Hindlimb muscle (tissue), 1 donor: ENCODE data around the gene MTMR3. TPM values are rescaled to one million over a fixed set of nuclear protein-coding genes. Genes with fewer than 3 reads are reported as not detected.
A peak's percentile ranks its signal among the peaks of the same experiment; 100 is the strongest.

Experiments used
- DNase-seq: peaks from one replicate; pipeline ENCODE4 v3.0.0-alpha.2; 2013
- polyA plus RNA-seq: library from polyadenylated mRNA; unstranded; fragments of 120-200 nt; gene quantifications from one replicate; pipeline ENCODE4 v1.2.1, GENCODE V29; 2013; ENCODE audit not compliant: insufficient read length

MTMR3 gene
- polyA plus RNA-seq, 1 donor: 33.9 TPM

DNA sequence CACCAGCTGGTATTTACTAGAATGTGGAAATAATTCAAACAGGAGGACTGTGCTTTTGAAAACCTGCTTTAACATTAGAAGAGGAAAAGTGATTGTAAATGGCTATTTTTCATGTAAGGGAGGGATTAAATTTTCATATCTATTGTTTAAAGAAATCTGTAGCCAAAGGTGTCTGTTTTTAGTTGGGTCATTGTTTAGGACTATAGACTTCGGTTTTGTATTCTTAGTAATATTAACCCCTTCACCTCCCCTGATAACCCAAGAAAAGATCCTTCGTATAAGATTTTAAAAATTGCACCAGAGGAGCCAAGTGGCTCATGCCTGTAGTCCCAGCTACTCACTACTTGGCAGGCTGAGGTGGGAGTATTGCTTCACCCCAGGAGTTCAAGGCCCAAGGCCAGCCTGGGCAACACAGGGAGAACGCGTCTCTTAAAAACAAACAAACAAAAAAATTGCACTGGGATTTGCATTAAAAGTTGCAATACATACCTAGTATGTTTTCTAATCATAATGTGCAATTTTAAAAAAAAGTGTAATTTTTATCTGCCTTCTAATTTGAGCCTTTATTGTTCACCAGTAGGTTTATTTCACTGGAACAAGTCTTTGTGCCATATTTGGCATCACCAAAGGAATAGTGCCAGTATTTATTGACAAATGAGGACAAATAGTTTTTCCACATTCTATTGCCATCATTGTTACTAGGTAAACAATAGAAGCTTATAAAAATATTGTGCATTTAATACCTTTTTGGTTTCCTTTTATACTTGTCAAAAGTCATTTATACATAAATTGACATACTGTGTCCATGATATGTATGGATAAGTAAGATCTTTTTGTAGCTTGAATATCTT, 34.3 kb downstream of the MTMR3 start:
- DNase-seq: no peak

DNA sequence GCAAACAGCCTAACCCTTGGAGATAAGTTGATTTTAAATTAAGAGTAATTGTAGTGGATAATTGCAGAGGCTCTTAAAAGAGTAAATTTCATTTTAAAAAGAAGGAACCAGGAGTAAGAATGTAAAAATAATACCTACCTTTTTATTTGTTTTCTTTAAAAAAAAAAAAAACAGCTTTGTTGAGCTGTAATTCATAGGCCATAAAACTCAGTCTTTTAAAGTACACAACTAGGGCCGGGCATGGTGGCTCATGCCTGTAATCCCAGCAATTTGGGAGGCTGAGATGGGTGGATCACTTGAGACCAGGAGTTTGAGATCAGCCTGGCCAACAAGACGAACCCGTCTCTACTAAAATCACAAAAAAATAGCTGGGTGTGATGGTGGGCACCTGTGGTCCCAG, 42.4 kb downstream of the MTMR3 start:
- no peak for DNase-seq

DNA sequence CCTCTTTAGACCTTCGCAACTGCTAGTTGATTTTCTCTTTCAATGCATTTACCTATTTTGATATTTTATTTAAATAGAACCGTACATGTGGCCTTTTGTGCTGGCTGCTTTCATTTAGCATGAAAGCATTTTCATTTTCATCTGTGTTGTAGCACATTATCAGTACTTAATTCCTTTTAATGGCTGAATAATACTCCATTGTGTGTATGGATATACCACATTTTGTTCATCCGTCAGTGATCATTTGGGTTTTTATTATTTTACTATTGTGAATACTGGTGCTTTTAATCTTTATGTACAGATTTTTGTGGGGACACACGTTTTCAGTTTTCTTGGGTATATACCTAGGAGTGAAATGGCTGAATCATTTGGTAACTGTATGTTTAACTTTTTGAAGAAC, 43.1 kb downstream of the MTMR3 start:
- DNase-seq: no peak

DNA sequence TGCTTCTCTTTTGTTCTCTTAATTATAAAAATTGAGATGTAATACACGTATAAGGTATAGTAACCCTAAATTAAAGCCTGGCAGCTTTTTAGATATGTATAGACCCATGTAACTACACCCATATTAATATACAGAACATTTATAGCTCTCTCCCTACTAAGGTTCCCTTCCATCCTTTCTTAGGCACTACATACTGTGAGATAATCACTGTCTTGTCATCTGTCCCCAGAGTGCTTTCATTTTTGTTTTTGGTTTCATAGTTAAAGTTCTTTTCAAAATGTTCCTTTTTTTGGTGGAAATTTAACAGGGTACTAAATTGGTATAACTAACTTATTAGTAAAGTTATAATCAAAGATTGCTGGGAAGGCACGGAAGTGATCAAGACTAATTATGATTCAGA, 49.2 kb downstream of the MTMR3 start:
- DNase-seq: no peak

DNA sequence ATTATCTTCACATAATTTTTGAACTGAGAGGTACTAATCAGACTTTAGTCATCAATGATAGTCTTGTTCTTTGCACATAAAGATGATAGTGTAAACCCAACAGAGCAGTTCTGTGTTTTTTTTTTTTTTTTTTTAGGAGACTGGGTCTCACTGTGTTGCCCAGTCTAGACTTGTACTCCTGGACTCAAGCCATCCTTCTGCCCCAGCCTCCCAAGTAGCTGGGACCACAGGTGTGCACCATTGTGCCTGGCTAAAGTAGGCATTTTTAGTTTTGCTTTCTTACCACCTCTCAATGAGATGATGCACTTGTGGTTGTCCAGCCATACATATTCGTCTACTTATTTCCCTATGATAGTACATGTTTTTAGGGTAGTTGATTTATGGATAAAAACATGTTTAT, 50.6 kb downstream of the MTMR3 start:
- DNase-seq: no peak

DNA sequence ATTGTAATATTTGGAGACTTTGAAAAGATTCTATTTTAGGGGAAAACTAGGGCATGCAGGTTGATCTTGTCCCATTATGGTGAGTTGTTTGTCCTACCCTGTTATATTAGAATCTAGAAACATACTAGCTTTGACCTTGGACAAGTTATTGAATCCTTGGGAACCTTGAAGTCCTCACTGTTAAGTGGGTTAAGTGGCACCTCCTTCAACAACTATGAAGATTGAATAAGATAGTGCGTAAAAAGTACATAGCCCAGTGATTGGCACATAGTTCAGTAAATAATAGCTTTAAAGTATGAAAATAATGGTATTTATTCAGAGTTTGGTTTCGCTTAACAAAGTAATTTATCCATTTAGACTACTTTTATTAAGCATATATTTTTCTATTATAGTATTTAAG, 51.6 kb downstream of the MTMR3 start:
- DNase-seq: no peak

DNA sequence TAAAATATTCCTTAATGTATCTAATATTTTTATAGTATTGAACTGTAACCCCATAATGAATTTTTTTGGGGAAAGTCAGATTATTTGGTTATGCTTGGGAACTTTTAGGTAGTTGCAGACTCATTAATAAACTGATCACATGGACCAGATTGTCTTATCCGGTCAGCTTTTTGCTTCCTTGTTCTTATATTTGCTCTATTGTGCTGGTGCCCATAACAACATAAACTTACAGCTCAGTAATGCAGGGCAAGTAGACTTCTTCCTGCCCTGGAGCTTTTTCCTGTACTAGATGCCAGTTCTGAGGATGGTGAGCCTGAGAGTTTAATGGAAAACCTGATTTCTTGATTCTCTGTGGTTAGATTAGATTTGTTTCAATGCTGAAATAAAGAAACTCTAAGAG, 53.2 kb downstream of the MTMR3 start:
- no peak for DNase-seq

DNA sequence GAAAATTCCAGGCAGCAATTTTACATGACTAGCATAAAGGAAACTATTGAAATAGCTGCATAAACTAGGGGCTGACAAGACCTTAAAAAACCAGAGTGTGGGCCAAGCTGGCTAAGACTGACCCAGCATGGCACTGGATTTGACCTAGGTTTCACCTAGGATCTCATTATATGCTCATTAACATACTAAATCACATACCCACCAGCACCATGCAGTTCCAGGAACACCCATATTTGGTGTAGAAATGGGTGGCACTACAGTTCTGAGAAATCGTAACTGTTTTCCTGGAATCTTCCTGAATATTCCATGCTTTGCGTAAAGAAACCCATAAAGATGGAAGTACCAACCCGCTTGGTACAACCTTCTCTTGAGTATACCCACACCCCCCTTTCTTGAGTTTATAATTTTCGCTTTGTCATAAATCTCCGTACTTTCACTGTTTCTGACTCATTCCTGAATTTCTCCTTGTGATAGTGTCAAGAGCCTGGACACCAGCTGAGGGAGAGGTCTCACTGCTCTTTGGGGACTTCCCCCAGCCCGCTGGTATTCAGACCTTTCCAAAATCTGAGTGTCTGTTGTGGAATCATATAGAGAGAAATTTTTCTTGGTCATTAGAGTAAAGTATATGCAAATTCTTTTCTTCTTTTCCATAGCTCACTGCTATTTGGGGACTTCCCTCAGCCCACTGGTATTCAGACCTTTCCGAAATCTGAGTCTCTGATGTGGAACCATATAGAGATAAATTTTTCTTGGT, 55.1 kb downstream of the MTMR3 start:
- no peak for DNase-seq

DNA sequence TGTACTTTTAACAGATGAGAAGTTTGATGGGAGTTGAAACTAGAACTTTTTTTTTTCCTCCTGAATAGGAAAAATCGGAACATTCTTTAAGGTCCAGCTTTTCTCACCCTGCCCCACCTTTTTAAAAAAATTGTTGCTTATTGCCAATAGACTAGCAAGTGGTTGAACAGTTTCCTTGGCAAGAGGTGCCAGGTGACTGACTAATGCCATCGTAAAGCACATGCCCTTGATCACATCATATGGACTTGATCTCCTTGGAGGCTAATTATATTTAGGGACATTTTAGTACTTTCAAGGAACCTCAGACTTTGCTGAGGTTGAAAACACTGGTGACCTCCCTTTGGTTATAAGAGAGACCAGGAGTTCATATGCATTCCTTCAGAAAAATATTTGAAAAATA, 57.6 kb downstream of the MTMR3 start:
- no peak for DNase-seq

DNA sequence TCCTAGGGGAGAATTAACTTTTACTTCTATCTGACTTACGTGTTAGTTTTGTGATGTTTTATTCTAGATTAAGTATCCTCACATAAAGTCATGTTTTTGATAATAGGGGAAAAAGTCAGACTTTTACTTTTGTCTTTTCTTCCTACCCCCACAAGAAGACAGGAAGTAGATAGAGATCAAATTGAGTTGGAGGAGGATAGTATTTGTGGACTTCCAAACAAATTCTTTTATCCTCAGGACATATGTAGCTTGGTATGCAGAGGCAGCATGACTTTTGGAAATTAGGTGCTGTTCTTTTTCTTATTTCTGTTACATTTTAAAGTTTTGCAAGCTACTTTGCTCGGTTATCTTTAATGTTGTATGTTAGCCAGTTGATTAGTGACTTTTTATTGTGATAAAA, 61.4 kb downstream of the MTMR3 start:
- no peak for DNase-seq

DNA sequence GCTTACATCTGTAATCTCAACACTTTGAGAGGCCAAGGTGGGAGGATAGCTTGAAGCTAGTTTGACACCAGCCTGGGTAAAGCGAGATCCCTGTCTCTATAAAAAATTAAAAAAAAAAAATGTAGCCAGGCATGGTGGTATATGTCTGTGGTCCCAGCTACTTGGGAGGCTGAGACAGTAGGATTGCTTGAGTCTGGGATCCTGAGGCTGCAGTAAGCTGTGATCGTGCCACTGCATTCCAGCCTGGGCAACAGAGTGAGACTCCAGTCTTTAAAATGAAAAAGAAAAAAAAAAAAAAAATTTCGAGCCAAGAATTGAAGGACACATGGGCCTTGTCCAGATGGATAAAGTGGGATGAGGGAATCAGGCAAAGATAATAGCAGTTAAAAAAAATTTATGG, 62.5 kb downstream of the MTMR3 start:
- DNase-seq: no peak

DNA sequence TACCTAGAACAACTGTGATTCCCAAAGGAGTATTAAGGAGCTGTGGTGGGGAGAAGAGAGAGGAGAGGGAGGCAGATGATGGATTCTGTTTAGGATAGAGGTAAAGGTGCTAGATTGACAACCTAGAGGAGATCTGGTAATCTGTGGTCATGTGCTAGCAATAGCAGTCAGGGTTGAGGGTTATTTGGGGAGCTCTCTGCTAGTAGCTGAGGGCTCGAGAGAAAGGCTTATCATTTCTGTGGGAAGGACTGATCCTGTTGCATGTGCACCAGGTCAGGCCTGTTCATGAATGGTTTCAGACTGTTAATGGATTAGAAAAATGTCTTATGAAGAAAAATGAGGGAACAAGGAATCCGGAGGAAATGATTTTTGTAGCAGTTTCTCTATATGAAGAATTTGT, 63.2 kb downstream of the MTMR3 start:
- DNase-seq: no peak

DNA sequence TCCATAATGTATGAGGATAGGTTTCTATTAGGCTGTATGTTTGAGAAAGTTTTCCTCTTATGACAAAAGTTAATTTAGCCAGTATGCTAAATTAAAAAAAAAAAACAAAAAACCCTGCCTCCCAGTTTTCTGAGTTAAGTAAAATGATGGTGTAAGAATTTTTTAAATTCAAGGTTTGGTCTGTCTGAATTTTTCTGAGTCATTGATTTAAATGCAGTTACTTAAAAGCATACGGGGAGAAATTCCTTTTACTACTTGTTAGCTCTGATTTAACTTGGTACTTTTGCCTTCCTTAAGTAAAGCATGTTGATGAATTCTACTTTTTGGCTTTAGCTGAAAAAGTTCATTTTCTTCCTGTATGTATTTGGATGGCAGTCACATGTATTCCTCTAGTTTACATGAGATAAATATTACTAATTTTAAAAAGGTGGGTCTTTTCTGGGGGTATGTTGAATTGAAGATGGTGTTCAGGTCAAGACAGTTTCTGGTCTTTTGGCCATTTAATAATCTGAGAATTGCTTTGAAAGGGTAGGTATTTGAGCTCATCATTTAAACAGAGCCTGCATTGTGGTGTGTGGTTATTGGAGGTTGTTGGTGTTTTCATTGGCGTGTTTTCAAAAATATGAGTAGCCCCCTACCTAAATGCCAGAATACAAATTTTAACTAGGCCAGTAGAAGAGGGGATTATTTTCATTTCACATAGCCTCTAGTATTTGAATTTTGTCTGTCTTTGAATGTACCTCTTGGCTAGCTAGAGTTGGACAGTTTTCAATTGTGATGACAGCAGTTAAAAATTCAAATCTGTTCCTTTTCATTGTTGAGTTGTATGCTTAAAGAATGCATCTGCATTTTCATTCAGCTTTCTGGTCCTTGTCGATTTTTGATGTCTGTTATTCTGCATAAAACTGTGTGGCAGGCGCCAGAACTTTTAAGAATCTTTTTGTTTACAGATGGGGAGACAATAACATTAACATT, 64.7 kb downstream of the MTMR3 start:
- peak; percentile 48 for DNase-seq

DNA sequence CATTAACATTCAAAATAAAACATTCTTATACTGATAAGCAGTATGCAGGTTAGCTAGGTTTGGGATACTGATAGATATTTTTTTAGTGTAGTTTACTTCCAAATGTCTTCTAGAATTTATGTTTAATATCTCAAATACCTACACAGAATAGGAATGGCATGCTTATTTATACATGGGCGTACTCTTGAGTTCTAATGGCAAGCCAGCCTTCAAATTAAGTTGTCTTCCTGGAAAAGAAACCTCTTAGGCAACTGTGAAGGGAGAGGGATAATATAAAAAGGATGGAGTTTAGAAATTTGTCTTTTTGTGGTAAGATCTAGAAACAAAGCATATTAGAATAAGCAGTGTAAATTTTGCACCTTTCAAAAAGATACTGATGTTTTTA, 65.4 kb downstream of the MTMR3 start:
- no peak for DNase-seq

DNA sequence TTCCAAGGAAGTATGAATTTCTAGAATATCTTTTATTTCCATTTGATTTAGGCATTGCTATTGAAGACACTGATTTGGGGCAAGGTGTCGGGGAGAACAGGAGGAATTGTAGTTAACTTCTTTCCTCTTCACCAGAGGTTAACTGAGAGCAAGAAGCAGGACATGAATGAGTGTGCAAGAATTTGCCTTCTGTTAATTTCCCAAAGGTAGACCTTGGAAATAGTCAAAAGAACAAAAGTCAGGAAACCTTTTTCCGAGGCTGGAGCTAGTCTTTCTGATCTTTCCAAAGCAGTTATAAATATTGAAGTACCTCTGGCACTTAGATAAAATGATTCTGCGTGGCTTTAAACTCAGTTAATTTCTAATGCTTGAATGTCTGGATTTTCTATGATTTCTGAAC, 66.9 kb downstream of the MTMR3 start:
- DNase-seq: no peak

DNA sequence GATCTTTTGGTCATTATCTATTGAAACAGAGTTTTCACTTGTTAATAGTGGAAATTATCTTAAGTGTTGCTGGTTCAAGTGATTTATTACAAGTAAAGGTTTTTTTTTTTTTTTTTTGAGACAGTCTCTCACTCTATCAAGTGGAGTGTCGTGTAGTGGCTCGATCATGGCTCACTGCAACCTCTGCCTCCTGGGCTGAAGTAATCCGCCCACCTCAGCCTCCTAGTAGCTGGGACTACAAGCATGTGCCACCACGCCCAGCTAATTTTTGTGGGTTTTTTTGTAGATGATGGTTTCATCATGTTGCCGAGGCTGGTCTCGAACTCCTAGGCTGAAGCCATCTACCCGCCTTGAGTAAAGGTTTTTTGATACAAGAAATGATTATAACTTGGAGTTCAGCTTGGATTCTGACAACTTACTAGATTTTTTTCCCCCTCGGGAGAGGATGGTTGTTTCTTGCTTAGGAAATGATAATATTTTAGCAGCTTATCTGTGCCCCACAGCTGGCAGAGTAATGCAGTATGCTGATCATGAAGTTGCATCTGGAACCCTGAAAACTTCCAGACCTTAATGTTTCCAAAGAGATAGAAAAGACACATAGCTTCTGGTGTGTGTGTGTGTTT, 68.9 kb downstream of the MTMR3 start:
- no peak for DNase-seq

DNA sequence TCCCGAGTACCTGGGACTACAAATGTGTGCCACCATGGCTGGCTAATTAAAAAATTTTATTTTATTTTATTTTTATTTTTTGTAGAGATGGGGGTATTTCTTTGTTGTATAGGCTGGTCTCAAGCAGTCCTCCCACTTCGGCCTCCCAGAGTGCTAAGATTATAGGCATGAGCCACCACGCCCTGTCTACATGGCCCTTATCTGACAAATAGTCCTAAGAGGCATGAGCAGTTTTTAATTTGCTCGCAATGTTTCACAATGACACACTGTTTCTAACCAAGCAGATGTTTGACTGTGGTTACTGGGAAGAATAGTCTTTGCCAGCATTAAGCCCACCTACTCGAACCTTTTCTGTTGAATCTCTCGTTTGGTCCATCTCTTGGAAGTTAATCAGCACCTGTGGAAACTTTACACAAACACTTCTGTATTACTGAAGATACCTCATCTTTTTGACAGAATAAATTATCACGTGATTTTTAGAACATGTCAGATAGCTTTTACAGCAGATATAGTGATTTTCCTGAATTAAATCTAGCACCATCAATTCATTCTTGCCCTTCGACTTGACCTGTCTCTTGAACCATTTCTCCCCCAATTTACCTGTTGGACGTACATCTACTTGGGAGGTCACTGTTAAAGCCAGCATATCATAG, 71.4 kb downstream of the MTMR3 start:
- no peak for DNase-seq

DNA sequence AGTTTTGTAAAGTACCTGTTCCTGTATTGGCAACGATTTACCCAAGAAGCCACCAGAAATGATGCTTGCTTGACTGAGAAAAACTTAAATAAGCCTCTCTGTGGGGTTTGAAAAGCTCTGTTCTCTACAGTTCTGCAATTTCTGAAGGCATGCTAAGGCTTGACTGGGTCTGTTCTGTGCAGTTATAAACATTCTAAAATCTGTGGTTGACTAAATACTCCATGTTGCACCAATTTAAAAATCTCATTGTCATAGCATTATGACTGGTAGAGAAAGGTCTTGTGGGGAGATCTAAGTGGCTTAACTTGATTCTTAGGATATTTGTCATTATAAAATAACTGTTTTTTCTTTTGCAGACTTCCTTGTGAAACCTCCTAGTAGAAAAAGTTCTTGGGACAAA, 73.7 kb downstream of the MTMR3 start:
- no peak for DNase-seq

DNA sequence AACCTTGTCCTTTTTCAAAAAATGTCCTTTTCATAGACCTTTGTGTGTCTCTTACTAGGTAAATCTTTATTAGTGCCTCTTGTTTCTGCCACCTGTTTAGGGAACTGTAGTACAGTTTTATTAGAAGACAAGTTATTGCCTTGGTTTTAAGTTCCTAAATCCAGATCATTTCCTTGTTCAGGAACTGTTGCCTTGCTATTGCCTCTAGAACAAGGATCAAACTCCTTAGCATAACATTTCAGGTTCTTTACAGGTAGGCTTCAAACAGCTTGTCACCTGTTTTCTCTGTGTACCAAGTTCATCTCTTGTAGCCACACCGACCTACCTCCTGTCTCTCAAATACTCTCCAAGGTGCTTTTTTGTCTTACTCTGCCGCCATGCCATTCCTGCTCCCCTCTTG, 75.2 kb downstream of the MTMR3 start:
- DNase-seq: no peak

DNA sequence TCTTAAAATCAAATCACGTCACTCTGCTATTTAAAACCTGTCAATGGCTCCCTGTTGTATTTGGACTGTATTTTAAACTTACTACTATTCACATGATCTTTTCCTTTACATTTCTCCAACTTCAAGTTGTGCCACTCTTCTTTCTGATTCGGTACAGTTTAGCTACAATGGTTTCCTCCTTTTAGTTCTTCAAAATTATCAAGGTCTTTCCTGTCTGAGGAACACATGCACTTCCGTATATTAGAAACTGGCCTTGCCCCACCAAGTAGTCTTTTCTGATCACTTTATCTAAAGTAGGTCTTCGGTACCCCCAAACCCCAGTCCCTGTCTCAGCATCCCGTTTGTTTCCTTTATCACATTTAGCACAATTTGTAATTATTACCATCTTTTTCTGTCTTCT, 81.8 kb downstream of the MTMR3 start:
- no peak for DNase-seq

DNA sequence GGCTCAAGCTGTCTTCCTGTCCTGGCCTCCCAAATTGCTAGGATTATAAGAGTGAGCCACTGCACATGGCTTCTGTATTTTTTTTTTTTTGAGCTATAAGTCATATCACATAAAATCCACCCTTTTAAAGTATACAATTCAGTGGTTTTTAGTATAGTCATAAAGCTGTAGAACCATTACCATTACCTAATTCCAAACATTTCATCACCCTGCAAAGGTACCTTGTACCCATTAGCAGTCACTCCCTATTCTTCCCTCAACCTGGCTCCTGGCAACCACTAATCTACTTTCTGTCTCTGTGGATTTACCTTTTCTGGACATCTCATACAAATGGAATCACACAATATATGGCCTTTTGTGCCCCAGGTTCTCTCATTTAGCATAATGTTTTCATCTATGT, 84.5 kb downstream of the MTMR3 start:
- DNase-seq: no peak

DNA sequence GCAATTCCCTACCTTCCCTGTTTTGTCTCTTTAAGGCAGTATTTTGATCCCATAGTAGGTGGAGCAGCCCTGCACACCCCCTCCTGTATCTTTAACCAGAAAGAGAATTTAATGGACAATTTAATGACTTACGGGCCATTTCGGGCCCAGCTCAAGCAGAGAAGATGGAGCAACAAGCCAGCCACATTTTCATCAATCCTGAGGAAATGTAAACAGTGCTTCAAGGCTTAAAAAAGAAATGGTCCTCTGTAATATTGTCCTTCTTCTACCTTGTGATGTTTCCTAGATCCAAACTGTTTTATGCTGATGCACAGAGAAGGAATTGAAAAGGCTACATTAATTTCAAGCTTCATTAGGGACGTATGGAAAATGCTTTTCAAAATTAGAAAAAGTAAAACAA, 88.6 kb downstream of the MTMR3 start:
- no peak for DNase-seq
